ENCODE measurements around the gene KDM2B.

GRCh38 chr12:121461048-121461447, 119.8 kb downstream of the KDM2B start:
- TF ChIP-seq POLR2A (IDR thresholded peaks at IDR 0.05) (no peak), CTCF (IDR thresholded peaks at IDR 0.05) (no peak)

Measured in breast epithelium (tissue), 3 donors.